GM21528 (cell line): ENCODE data around the gene NECAP2.
A peak's percentile ranks its signal among the peaks of the same experiment; 100 is the strongest.

Source experiments
- ATAC-seq: cut with Tn5 transposase; IDR thresholded peaks from one replicate; pipeline ENCODE4 v1.9.1; 2021; ENCODE audit warnings: mild to moderate bottlenecking, moderate library complexity; ENCODE audit not compliant: unreplicated experiment, low FRiP score

NECAP2 gene, protein sequence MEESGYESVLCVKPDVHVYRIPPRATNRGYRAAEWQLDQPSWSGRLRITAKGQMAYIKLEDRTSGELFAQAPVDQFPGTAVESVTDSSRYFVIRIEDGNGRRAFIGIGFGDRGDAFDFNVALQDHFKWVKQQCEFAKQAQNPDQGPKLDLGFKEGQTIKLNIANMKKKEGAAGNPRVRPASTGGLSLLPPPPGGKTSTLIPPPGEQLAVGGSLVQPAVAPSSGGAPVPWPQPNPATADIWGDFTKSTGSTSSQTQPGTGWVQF

DNA sequence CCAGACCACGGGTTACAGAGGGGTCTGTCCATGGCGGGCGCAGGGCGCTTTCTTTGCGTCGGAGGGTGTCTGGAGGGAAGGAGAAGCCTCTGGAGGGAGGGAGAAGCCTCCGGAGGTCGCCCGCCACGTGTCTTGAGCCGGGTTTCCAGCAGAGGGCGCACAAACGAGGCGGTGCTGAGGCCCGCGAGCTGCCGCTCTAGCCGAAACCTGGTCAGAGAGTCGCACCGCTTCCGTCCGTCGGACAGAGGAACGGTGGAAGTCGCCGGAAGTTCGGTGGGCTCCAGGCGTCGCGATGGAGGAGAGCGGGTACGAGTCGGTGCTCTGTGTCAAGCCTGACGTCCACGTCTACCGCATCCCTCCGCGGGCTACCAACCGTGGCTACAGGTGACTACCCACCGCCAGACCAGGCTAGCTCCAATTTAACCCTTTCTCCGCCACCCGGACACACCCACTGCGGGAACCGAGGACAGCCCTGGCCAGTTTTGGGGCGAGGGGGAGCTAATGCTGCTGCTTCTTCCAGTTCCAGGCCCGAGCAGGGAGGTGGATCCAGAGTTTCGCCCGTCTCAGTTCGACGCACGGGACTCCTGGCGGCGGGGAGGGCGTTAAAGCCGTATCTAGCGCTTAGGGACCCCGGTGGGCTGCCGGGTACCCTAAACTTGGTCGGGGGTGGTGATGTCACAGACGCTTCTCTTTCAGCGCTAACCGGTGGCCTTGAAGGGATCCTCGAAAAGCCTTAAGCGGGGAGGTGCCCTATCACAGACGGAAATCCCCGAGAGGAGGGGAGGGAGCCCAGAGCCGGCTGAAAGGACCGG, at the start of gene NECAP2:
Gene NECAP2, plus strand, starts transcription at position 255 of the 812 bp plus-strand sequence. Its CDS starts 38 bp downstream, at position 293.
- peak; percentile 84 for ATAC-seq

DNA sequence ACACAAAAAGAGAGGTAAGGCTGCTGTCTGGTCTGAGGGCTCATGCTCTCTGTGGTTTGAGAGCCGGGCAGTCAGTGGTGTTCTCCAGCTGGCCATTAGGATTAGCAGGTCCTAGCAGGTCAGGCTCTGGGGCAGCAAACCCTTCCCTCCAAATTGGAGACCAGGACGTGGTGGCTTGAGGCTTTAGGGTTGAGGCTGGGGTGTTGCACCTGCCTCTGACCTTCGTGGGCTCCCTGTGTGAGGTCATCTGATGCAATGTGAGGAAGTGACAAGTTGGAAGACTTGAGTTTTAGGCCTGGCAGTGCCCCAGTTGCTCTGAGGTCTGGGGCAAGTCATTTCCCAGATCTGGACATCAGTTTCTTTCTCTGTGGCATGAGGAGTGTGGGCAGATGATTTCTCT, 49.1 kb upstream of the NECAP2 start:
- ATAC-seq, result no peak

DNA sequence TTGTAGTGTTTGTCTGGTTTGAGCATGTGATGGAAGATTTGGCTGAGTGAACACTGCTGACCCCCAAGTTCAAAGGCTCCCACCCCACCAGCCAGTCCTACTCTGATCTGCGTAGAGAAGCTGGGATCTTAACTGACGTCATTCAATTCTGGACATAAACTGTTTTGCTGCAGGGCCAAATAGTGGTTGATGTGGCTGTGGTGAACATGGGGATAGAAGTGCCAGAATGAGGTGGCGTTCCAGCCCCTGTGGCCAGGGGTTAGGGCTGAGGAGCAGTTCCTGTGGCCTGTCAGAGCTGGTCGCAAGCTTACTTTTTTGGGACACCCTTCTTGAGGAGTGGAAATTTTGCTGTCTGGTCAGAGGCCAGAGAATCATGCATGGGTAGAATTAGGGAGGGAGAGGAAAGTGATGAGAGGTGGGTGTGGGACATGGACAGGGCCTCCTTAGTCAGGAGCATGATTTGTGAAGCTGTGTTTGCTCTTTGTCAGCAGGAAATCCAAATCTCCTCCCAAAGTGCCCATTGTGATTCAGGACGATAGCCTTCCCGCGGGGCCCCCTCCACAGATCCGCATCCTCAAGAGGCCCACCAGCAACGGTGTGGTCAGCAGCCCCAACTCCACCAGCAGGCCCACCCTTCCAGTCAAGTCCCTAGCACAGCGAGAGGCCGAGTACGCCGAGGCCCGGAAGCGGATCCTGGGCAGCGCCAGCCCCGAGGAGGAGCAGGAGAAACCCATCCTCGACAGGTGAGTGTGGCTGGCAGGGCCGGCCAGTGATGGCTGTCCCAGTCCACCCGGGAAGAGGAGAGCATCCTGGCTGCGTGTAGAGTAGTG, 47.6 kb upstream of the NECAP2 start:
- no peak for ATAC-seq

DNA sequence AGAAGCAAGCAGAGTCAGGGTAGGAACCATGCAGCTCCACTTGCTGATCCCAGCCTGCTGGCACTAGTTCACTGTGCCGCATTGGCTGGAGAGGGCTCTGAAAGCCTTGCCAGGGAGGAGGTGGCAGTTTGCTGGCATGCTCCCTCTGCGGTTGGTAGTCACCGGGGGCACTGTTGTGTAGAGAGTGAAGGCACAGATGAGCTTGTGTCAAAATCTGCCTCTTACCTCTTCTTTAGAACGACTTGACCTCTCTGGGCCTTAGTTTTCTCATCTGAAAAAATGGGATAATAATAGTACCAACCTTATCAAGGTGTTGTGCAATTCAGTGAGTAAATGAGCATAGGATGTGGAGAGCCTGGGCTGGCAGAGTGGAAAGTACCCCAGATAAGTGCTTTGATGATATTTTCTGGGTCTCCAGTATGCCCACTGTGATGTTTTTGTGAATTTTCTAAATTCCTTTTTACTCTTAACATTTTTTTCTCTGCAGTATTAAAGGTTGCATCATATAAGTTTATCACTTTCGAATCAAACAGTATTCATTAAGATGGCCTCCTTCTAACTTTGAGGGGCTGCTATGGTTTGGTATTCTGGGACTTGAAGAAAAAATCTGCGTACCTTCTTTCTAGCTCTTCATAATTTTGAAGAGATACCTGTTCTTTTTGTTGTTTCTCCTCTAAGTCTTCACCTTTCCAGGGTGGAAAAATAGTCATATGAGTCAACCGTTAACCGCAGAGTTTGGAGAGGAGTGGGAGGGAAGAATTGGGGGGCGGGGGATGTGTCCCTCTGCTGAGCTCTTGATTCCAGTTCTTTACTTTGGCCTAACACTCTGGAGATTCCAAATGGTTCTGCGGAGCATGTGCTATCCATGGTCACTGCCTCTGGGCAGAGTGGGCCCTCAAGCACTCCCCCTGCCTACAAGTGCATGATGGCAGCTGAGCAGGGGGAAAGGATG, 46.7 kb upstream of the NECAP2 start:
- ATAC-seq, result no peak

DNA sequence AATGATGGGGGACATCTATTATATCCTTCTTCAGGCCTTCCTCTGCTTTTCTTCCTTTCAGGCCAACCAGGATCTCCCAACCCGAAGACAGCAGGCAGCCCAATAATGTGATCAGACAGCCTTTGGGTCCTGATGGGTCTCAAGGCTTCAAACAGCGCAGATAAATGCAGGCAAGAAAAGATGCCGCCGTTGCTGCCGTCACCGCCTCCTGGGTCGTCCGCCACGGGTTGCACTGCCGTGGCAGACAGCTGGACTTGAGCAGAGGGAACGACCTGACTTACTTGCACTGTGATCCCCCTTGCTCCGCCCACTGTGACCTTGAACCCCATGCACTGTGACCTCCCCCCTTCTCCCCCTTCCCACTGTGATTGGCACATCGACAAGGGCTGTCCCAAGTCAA, 45.5 kb upstream of the NECAP2 start:
- ATAC-seq, result no peak

DNA sequence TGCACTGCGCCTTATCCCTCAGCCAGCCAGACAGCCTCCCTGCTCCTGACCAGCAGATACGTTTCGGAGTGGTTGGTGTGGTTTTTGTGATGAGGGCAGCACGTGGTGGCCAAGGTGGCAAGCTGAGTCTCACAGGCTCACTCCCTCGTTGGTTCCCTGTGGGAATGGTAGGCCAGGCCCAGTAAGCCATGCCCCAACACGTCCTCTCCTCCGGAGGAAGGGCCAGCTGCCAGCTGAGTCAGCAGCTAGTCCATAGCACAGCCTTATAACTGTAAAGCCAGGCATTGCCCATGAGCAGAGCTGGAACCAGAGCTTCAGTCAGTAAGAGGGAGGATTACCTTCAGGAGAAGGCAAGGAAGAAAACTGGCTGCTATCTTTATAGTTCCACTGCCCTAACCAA, 43.9 kb upstream of the NECAP2 start:
- no peak for ATAC-seq

DNA sequence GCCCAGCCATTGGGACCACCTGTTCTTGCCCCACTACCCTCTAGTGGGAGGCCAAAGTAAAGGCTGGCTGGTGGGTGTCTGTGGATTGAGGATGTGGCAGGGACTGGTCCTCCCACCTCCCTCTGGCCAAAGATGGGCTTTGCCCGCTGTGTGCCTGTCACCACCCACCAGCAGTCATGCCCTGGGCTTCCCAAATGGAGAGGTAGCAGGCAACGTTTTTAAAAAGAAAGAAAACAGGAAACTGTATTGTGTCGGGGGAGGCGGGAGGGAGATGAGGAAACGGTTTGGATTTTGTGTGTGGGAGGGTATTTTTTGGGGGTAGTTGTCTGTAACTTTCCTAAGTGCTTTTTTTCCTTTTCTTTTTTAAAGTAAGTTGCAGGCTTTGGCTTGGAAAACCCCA, 43.4 kb upstream of the NECAP2 start:
- no peak for ATAC-seq

DNA sequence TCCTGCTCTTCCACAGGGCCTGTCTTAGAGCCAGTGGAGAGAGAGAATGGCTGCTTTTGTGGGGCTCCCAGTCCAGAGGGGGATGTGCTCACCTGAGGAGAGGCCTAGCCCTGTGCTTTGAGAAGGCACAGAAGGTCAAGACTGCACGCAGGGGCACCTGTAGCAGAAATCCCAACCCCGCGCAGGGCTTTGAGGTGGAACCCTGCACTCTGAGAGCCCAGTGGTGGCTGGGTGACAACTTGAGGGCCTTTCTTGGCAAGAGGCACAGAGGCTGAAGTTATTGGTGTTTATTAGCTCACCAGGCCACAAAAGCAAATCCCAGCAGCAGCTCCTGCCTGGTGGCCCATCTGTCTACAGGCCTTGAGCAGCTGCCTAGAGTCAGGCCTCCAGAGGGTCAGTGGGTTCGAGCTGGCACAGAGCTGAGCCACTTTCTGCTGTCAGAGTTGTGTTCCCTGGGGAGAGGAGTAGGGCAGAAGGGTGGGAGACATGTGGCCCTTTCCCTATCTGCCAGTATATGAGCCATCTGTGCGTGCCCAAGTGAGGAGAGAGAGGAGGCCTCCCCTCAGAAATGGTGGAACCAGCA, 42.1 kb upstream of the NECAP2 start:
- no peak for ATAC-seq

DNA sequence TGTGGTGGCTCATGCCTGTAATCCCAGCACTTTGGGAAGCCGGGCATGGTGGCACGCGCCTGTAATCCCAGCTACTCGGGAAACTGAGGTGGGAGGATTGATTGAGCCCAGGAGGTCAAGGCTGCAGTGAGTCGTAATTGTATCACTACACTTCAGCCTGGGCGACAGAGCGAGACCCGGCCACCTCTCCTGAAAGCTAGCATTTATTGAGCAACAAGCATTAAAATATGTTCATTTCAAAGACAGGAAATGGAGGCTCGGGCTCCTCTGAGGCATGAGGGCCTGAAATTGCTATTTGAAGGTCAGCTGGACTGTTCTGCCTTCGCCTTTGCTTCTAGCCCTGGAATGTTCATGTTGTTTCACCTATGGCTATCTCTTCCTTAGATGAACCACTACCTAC, 37.8 kb upstream of the NECAP2 start:
- ATAC-seq, result no peak

DNA sequence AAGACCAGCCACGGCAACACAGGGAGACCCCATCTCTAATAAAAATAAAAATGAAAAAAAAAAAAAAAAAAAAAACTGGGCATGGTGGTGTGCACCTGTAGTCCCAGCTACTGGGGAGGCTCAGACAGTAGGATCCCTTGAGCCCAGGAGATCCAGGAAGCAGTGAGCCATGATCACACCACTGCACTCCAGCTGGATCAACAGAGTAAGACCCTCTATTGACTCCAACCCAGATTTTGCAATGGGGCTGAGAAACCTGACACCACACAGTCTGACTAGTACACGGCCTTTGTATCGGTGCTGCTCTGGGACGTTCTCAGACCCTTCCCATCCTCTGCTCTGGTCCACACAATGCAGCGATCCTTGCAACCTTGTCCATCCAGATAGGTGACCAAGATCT, 35.1 kb upstream of the NECAP2 start:
- ATAC-seq, result no peak

DNA sequence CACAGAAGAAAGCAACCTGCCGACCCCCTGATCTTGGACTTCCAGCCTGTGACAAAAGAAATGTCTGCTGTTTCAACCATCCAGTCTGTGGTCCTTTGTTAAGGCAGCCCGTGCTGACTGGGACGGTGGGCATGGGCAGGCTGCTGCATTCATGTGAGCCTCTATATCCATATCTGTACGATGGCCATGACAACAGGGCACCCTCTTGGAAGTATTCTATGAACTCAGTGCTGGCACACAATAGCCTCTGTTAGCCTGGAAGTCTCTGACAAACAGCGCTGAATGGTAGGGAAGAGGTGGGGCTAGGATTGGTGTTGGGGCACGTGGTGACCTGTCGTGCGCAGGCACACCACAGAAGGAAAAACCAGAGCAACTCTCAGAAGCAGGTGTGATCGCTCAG, 33.7 kb upstream of the NECAP2 start:
- no peak for ATAC-seq

DNA sequence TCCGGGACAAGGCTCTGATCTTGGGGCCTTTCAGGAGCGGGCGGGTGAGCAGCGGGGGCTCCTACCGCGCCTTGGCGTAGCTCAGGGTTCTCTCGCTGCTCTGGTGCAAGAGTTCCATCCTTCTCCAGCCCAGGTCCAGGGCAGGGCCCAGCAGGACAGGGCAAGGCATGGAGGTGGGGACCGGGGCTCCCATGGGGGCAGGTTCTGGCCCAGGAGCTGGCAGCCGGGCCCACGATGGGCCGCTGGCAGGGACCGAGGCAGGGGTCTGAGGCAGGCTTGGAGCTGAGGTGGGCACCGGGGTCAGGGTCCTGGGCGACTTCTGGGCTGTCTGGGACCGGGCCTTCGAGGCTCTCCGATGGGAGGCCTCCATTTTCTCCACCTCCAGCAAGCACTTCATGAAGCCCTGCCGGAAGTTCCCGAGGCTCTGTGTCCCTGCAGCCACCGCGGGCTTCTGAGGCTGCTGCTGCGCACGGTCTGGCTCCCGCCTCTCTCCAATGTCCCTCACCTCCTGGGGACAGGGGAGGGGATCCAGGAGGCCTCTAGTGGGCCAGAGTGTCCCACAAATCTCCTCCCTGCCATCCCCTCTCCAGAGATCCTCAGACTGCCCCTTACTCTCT, 30.9 kb upstream of the NECAP2 start:
- ATAC-seq, result no peak

DNA sequence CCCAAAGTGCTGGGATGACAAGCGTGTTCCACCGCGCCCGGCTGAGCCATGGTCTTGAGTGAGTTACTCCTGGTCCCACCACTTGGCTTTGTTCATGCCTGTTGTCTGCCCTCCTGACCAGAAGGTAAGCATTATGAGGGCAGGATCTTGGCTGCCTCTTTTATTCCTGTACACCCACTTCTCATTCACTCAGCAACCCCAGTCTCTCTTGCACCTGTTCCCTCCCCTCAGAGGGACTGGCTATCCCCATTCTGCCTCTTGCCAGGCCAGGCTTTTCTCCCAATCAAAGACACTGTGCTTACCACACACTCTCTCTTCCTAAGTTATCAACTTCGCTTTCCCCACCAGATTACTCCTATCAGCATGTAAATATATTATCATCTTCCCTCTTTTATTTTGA, 29.7 kb upstream of the NECAP2 start:
- ATAC-seq, result no peak

DNA sequence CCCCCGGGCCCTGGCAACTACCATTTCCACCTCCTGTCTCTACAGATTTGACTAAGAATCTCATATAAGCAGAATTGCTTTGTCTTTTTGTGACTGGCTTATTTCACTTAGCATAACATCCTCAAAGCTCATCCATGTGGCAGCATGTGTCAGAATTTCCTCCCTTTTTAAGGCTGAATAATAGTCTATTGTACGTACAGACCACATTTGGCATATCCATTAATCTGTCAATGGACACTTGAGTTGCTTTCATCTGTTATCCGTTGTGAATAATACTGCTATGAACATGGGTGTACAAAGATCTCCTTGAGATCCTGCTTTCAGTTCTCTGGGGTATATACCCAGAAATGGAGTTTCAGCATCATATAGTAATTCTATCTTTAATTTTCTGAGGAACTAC, 27.3 kb upstream of the NECAP2 start:
- no peak for ATAC-seq

DNA sequence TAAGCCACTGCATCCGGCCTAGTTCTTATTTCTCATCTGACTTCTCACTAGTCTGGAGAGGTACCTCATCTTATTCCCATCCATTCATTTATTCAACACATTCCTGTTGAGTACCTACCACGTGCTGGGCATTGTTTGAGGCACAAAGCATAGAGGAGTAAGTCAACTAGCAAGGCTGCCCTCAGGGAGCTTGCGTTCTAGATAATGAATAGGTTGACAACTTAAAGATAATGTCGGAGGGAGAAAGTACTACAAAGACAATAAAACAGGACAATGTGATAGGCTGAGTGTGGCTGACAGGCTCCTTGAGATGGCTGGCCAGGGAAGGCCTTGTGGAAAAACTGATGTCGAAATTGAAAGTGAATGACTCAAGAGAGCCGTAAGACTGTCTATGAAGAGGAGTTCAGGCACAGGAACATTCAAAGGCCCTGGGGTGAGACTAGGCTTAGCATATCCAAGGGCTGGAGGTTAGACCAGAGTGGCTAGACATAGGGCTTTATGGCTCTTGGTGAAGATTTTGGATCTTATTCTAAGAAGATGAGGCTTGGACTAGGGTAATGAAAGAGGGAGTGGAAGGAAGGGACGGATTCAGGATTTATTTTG, 21.6 kb upstream of the NECAP2 start:
- no peak for ATAC-seq

DNA sequence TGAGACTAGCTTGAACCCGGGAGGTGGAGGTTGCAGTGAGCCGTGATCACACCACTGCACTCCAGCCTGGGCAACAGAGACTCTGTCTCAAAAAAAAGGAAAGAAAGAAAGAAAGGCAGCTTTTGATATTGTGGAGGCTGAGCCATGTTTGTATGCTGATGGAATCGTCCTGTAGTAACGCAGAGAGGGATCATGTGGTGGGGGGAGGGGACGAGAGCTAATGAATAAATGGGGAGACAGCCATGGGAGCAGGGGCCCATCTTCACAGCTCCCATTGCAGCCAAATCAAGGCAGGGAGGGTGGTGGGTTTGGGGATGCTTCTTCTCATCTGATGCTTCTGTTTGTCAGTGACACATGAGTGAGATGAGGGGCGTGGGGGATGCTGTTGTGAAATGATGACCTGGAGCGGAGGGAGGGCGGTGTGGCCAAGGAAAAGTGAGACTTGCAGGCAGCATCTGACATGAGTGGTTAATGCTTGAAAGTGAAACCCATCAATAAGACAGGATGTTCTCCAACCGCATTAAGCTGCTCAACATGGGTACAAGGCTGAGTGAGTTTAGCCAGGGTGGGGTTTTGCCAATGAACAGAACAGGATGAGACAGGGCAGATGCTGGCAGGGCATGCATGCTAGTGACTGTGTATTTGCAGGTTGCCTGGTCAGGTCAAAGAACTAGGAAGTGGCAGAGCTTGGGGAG, 20.0 kb upstream of the NECAP2 start:
- ATAC-seq, result peak; percentile 81

DNA sequence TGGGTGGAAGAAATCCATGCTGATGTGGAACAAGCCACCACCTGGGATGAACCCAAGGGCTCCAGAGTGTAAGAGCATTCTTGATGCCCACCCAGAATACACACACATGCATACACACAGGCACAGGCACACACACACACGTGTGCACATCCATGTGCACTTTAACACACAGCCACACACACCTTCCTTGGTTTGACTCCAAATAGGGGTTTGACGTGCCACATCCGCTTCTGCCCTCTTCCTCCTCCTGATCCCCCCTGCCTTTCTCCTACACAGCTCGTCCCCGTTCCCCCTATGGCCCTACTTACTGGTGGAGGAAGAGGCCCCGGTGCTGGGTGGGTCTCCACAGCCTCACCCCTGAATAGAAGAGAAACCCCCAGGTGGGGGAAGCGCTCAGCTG, 19.3 kb upstream of the NECAP2 start:
- no peak for ATAC-seq

DNA sequence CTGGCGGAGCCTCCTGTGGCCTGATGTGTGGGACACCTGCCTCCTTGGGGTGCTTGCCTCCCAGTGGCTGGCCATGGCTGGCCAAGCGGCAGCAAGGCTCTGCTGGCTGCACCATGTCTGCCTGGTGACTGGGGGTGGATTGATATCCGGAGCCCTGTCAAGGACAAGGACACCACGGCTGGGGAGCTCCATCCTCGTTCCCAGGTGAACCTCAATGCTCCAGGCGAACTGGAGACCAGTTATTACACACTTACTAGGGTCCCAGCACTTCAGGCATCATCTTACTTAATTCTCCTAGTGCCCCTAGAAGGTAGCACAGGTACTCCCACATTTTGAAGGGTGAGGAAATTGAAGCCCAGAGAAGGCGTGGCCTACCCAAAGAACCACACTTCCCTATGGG, 18.5 kb upstream of the NECAP2 start:
- no peak for ATAC-seq
